HG02798 (cell line): ENCODE measurements around the gene TLNRD1.

Experiments used
- ATAC-seq: cut with Tn5 transposase; IDR thresholded peaks from one replicate; pipeline ENCODE4 v1.9.1; 2021; ENCODE audit warnings: mild to moderate bottlenecking; ENCODE audit not compliant: unreplicated experiment, poor library complexity

TLNRD1 gene

DNA sequence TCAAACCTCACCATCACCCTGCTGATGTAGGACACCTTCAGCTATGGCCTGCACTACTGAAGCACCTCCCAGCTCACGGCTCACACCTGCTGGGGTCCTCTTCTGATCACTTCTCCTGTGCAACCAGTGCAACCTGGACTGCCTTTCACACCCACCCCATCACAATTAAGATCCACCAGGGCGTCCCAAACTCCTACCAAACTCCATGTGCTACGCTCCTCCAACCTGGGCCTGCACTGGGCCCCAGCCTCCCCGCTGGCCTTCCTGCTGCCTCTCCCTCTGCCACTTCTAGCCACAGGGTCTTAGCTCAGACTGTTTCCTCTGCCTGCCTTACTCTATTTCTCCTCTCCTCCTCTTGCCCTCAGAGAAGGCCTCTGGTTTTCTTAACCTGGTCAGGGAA lies 23.9 kb upstream of the TLNRD1 start:
- no peak for ATAC-seq

DNA sequence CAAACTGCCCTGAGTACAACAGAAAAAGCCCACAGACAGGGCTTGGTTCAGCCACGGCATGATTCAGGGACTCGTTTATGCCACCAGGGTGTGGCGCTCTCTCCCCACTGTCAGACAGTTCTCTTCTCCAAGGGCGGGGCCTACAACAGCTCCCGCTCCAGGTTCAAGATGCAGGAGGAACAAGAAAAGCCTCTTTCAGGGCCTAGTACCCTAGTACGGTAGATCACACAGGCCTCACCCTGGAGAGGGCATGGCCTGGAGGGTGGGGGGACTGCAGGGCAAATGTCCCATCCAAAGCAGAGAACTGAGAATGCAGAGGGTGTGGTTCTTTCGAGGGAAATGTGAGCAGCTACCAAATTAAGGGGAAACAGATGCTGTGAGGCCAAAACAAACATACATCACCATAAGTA lies 23.1 kb upstream of the TLNRD1 start:
- ATAC-seq, result no peak

GRCh38 chr15:80978685-80979329 lies 21.9 kb upstream of the TLNRD1 start:
- ATAC-seq, result no peak

GRCh38 chr15:80979538-80980200 lies 21.1 kb upstream of the TLNRD1 start:
- no peak for ATAC-seq

- ATAC-seq, result no peak
Observed at GRCh38 chr15:80982205-80982604, 18.5 kb upstream of the TLNRD1 start.

DNA sequence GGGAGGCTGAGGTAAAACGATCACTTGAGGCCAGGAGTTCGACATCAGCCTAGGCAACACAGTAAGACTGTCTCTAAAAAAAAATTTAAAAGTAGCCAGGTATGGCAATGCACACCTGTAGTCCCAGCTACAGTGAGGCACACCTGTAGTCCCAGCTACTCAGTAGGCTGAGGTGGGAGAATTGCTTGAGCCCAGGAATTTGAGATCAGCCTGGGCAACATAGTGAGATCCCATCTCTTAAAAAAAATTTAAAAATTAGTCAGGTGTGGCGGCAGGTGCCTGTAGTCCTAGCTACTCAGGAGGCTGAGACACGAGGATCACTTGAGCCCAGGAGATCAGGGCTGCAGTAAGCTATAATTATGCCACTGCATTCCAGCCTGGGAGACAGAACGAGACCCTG lies 17.9 kb upstream of the TLNRD1 start:
- ATAC-seq, result no peak

DNA sequence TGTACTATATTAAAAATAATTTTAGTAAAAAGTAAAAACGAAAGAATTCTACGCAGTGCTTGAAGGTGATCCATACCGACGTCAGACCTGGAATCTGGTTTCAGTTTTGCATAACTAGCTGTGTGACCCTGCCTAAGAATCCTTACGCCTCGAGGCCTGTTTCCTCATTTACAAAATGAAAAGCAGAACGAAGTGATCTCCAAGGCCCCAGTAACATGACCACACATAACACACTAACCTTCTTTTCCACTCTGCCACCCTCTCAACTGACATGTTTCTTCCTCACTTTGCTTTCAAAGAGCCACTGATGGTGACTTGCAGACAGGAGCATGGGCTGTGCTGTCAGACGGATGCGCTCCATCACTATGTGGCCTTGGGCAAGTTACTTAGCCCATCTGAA lies 15.9 kb upstream of the TLNRD1 start:
- ATAC-seq, result no peak

GRCh38 chr15:80985981-80986380 lies 14.7 kb upstream of the TLNRD1 start:
- no peak for ATAC-seq

- no peak for ATAC-seq
Observed at GRCh38 chr15:80986487-80986886, 14.2 kb upstream of the TLNRD1 start.

- ATAC-seq, result no peak
Observed at GRCh38 chr15:80988148-80988796, 12.5 kb upstream of the TLNRD1 start.

GRCh38 chr15:80989081-80989517 lies 11.6 kb upstream of the TLNRD1 start:
- ATAC-seq, result no peak

- peak; percentile 98 for ATAC-seq
Observed at GRCh38 chr15:80989518-80990478, 10.9 kb upstream of the TLNRD1 start, which contains the start of gene MESD. MESD (minus strand) TSS chr15:80989819; CDS start chr15:80989791, 28 bp downstream.

DNA sequence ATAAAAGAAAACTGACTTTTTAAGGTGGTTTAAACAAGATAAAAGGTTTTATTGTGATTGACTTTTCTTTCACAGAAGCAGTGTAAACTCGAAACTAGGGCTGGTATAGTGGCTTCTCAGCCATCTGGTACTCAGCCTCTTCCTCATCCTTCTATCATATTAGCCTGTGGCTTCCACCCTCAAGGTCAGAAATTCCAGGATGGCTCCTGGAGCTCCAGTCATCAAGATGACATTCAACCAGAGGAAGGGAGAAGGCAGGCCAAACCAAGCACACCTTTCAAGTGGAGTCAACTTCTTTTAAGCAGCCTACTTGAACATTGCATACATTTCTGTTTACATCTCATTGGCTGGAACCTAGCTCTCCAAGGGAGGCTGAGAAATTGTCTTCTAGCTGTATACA lies 9.8 kb upstream of the TLNRD1 start:
- no peak for ATAC-seq

- no peak for ATAC-seq
Observed at GRCh38 chr15:80991421-80991820, 9.3 kb upstream of the TLNRD1 start.

GRCh38 chr15:80992006-80992405 lies 8.7 kb upstream of the TLNRD1 start:
- no peak for ATAC-seq

DNA sequence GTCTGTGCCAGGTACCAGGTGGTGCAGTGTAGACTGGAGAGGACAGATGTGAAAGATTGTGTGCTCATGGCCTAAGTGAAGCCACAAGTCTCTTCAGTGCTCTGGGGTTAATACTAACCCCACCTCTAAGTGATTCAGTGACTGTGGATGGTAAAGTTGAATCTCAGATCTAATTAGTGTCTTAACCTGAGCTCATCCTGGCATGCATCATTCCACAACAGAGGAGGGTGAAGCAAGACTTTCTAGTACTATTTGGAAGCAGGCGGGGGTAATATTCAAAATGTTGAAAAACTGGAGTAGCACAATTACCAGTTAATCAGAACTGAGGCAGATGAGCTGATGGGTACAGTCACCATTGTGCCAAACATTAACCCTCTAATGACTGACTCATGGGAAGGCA lies 8.3 kb upstream of the TLNRD1 start:
- no peak for ATAC-seq

DNA sequence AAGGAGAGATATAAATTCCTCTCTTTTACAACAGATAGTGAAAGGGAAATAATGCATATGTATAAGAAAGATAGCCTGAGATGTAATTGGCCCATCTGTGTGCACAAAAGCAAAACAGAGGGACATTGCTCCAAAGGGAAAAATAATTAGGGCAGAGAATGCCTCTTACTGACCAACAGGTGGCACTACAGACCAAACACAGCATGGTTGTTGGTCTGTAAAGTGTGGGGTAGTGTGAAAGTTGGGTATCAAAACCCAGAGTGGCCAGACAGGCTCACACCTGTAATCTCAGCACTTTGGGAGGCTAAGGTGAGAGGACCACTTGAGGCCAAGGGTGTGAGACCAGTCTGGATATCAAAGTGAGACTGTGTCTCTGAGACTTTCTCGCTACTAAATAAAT lies 4.5 kb upstream of the TLNRD1 start:
- ATAC-seq, result no peak

- no peak for ATAC-seq
Observed at GRCh38 chr15:80997692-80998091, 3.0 kb upstream of the TLNRD1 start.

GRCh38 chr15:80998251-80998650 lies 2.5 kb upstream of the TLNRD1 start:
- no peak for ATAC-seq

DNA sequence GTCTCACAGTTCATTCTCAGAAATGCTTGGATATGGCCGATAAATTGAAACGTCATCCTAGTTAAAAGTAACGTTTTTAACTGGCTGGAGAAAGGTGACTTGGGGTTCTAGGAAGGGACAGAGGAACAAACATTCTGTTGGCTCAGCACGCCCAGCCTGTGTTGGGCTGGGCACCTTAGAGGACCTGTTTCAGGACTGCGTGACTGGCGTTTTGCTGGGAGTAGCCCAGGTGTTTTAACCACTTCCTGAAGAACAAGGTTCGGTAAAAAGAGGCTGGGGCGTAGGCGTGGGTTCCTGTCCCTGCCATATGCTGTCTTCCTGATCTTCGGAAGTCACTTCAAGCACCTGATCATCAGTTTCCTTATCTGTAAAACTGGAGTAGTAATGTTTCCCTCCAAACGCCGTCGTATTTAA lies 1.1 kb upstream of the TLNRD1 start:
- ATAC-seq, result peak; percentile 33
